Naive thymus-derived CD8-positive, alpha-beta T cell (primary cell): ENCODE data around the gene SMTN. TPM values are rescaled to one million over a fixed set of nuclear protein-coding genes. Genes with fewer than 3 reads are reported as not detected.
"Not testable (repeated sequence)": the region's sequence is repeated elsewhere in the genome, so short reads cannot be mapped to it uniquely, and the experiment has no call there.

Source experiments
- ATAC-seq, 2 donors: fragments of 150-1000 bp; cut with Tn5 transposase in 1 of 2; sonication (Bioruptor Pico), chemical (Tn5 transposase) in 1 of 2; 1 replicate in 1 of 2; 2 replicates in 1 of 2; pipeline ENCODE4 v1.10.0; 2021; ENCODE audit warnings: mild to moderate bottlenecking in 2 of 2, moderate library complexity in 2 of 2
- POLR2A ChIA-PET: fragments of 350-600 bp; sonication (Branson Sonifier 250); formaldehyde crosslinking; loops from one replicate; lab custom pipeline; 2021; ENCODE audit warnings: antibody characterized with exemption; lab: Charles Lee
- DNase-seq, 10 donors: peaks; one replicate each; pipeline versions ENCODE4 v3.0.0 to v3.0.0-alpha.2; 2020 to 2022
- H3K27ac Mint-ChIP-seq, 10 donors: one replicate each; pipeline ENCODE4 v1.8.0; 2020 to 2022; ENCODE audit warnings: mild to moderate bottlenecking in 10 of 10, mixed read lengths in 10 of 10, moderate library complexity in 4 of 10, inconsistent platforms in 1 of 10
- H3K27me3 Mint-ChIP-seq, 5 donors: one replicate each; pipeline ENCODE4 v1.8.0; 2021 to 2022; ENCODE audit warnings: mixed read lengths in 5 of 5
- H3K36me3 Mint-ChIP-seq, 3 donors: one replicate each; pipeline ENCODE4 v1.8.0; 2020 to 2022; ENCODE audit warnings: mixed read lengths in 3 of 3, mild to moderate bottlenecking in 2 of 3, inconsistent platforms in 1 of 3
- H3K4me1 Mint-ChIP-seq, 4 donors: one replicate each; pipeline ENCODE4 v1.8.0; 2021 to 2022; ENCODE audit warnings: mixed read lengths in 4 of 4
- H3K4me3 Mint-ChIP-seq, 10 donors: one replicate each; pipeline ENCODE4 v1.8.0; 2020 to 2022; ENCODE audit warnings: mild to moderate bottlenecking in 10 of 10, mixed read lengths in 10 of 10, moderate library complexity in 6 of 10, inconsistent platforms in 1 of 10
- H3K9me3 Mint-ChIP-seq, 9 donors: one replicate each; pipeline ENCODE4 v1.8.0; 2020 to 2022; ENCODE audit warnings: mixed read lengths in 9 of 9, mild to moderate bottlenecking in 3 of 9, inconsistent platforms in 1 of 9, moderate library complexity in 1 of 9
- polyA plus RNA-seq, 3 donors: library from polyadenylated mRNA; unstranded; fragments of 300-500 nt; fragmentation: Illumina TruSeq; gene quantifications; one replicate each; pipeline ENCODE4 v1.2.3, GENCODE V29; 2021
- total RNA-seq, 8 experiments: library from RNA in 2 of 8; stranded (reverse) in 2 of 8; gene quantifications; one replicate each; pipeline ENCODE4 v1.2.3 and lab custom pipeline; 2021 to 2026

The SMTN gene
- total and polyA plus RNA-seq, 5 experiments from 2014 or later, result 1.1 to 4.5 (median 2.0) TPM; not detected in 1

- ATAC-seq (no peak), DNase-seq (no peak)
- no peak overlapping the region for H3K27ac Mint-ChIP-seq
- POLR2A ChIA-PET, result no interaction called here
- H3K27me3 Mint-ChIP-seq, result no peaks in the 10 kb centered on the region
- H3K4me3 Mint-ChIP-seq, result no peak overlapping the region
- no peaks in the 10 kb centered on the region for H3K9me3 Mint-ChIP-seq
- no peaks in the 10 kb centered on the region for H3K36me3 Mint-ChIP-seq
- peaks cover 0 to 4% (median 0%) of the 10 kb centered on the region in 4 donors for H3K4me1 Mint-ChIP-seq
Measured at GRCh38 chr22:31055117-31055634, 25.9 kb upstream of the SMTN start.

GRCh38 chr22:31055635-31056159 lies 25.4 kb upstream of the SMTN start:
- peaks cover 0 to 4% (median 0%) of the 10 kb centered on the region in 4 donors for H3K4me1 Mint-ChIP-seq
- no peaks in the 10 kb centered on the region for H3K9me3 Mint-ChIP-seq
- POLR2A ChIA-PET, result no interaction called here
- no peak overlapping the region for H3K4me3 Mint-ChIP-seq
- DNase-seq, result no peak
- H3K36me3 Mint-ChIP-seq, result no peaks in the 10 kb centered on the region
- no peak overlapping the region for H3K27ac Mint-ChIP-seq
- ATAC-seq, result no peak
- H3K27me3 Mint-ChIP-seq, result no peaks in the 10 kb centered on the region

DNA sequence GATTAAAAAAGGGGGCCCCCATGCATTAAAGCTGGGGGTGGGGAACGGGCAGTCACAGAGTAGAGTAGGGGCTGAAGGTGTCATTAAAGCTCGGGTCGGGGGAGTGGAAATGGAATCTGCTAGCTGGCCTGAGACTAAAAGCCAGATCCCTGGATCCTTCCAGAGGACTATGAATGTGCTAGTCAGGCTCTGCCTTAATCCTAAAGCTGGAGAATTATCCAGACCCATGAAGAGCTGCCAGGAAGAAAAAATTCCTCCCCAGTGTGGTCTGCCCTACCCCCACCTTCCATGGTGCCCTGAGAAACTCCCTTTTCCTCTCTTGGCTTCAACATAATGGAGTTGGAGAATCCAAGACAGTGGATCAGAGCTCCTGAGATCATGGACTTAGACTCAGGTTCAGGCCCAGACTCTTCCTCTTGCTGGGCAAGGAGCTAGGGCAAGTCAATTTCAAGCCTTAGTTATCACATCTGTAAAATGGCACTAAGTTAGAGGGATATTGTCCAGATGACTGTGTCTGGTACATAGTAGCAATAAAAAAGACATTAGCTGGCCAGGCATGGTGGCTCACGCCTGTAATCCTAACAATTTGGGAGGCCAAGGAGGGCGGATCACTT lies 24.0 kb upstream of the SMTN start:
- DNase-seq, result no peak
- Mint-ChIP-seq H3K36me3 (no peaks in the 10 kb centered on the region), H3K4me3 (no peak overlapping the region), H3K9me3 (no peaks in the 10 kb centered on the region), H3K27me3 (no peaks in the 10 kb centered on the region), H3K27ac (peak overlapping the region in 2 of 10 donors; percentile 27 to 53), H3K4me1 (peaks cover 0 to 4% (median 0%) of the 10 kb centered on the region in 4 donors)
- no peak for ATAC-seq
- POLR2A ChIA-PET, result interaction anchor here (0.6 kb wide), 1 partner anchor 8 kb away, joined by 3 read pairs; no protein-coding TSS in a partner anchor

DNA sequence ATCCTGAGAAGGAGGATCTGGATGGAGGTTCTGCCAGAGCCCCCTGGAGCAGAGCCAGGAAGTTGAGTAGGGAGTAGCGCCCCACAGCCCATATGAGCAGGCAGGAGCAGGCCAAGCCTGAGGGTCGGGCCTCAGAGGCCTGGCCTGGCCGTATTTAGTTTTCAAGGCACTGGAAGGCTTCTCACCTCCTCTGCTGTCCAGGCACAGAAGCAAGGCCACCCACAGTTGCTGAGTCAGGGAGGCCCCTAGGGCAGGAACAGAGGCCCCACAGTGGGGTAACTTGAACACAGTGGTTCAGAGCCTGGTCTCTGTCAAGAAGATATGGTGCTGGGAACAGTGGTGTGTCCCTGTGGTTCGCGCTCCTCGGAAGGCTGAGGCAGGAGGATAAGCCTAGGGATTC lies 21.5 kb upstream of the SMTN start:
- H3K4me3 Mint-ChIP-seq, H3K36me3 Mint-ChIP-seq, H3K27me3 Mint-ChIP-seq, H3K9me3 Mint-ChIP-seq, POLR2A ChIA-PET, ATAC-seq, DNase-seq, H3K4me1 Mint-ChIP-seq: not testable (repeated sequence)
- peak overlapping the region in 2 of 10 donors; percentile 22 to 63 for H3K27ac Mint-ChIP-seq

GRCh38 chr22:31062566-31063230 lies 18.4 kb upstream of the SMTN start:
- Mint-ChIP-seq H3K4me3 (no peak overlapping the region), H3K9me3 (peaks cover 0 to 4% (median 0%) of the 10 kb centered on the region in 9 donors), H3K4me1 (no peaks in the 10 kb centered on the region), H3K27ac (peak overlapping the region in 1 of 10 donors; percentile 40), H3K36me3 (no peaks in the 10 kb centered on the region), H3K27me3 (no peaks in the 10 kb centered on the region)
- DNase-seq (no peak), ATAC-seq (no peak)
- POLR2A ChIA-PET, result no interaction called here

DNA sequence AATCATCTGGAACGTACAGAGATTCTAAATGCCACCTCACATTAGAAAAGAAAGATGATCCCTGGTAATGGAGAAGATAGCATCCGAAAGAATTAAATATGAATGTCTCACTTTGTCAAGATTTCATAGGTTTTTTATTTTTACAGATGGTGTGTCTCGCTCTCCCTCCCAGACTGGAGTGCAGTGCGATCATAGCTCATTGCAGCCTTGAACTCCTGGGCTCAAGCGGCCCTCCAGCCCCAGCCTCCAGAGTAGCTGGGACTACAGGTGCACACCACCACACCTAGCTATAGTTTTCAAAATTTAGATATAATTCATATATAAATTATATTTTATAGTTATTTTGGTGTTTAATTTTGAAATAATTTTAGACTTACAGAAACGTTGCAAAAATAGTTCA lies 16.7 kb upstream of the SMTN start:
- no peaks in the 10 kb centered on the region for H3K36me3 Mint-ChIP-seq
- no peak overlapping the region for H3K4me3 Mint-ChIP-seq
- no peak overlapping the region for H3K27ac Mint-ChIP-seq
- DNase-seq, result no peak
- ATAC-seq, result no peak
- H3K27me3 Mint-ChIP-seq, result no peaks in the 10 kb centered on the region
- POLR2A ChIA-PET, result no interaction called here
- peaks cover 0 to 4% (median 0%) of the 10 kb centered on the region in 9 donors for H3K9me3 Mint-ChIP-seq
- peaks cover 0 to 1% (median 0%) of the 10 kb centered on the region in 4 donors for H3K4me1 Mint-ChIP-seq

- POLR2A ChIA-PET, result no interaction called here
- H3K9me3 Mint-ChIP-seq, result peaks cover 0 to under 1% (median 0%) of the 10 kb centered on the region in 9 donors
- no peak for ATAC-seq
- H3K27ac Mint-ChIP-seq, result no peak overlapping the region
- no peaks in the 10 kb centered on the region for H3K27me3 Mint-ChIP-seq
- no peaks in the 10 kb centered on the region for H3K36me3 Mint-ChIP-seq
- H3K4me3 Mint-ChIP-seq, result no peak overlapping the region
- H3K4me1 Mint-ChIP-seq, result peaks cover 0 to 1% (median 0%) of the 10 kb centered on the region in 4 donors
- no peak for DNase-seq
Measured at GRCh38 chr22:31068970-31069369, 12.1 kb upstream of the SMTN start.

GRCh38 chr22:31069691-31070314 lies 11.3 kb upstream of the SMTN start:
- DNase-seq, H3K36me3 Mint-ChIP-seq, H3K4me1 Mint-ChIP-seq, H3K27me3 Mint-ChIP-seq, ATAC-seq, H3K4me3 Mint-ChIP-seq, H3K27ac Mint-ChIP-seq, H3K9me3 Mint-ChIP-seq, POLR2A ChIA-PET: not testable (repeated sequence)

GRCh38 chr22:31073125-31073524 lies 8.0 kb upstream of the SMTN start:
- POLR2A ChIA-PET, result interaction anchor here (0.6 kb wide), 1 partner anchor 123 kb away, joined by 4 read pairs; no protein-coding TSS in a partner anchor
- H3K9me3 Mint-ChIP-seq, ATAC-seq, DNase-seq, H3K27ac Mint-ChIP-seq, H3K4me3 Mint-ChIP-seq, H3K27me3 Mint-ChIP-seq, H3K4me1 Mint-ChIP-seq, H3K36me3 Mint-ChIP-seq: not testable (repeated sequence)

GRCh38 chr22:31073545-31074145 lies 7.5 kb upstream of the SMTN start:
- not testable (repeated sequence) for H3K27ac Mint-ChIP-seq, H3K4me3 Mint-ChIP-seq, H3K9me3 Mint-ChIP-seq, H3K36me3 Mint-ChIP-seq, H3K27me3 Mint-ChIP-seq, ATAC-seq, DNase-seq, H3K4me1 Mint-ChIP-seq
- POLR2A ChIA-PET, result interaction anchor here (0.6 kb wide), 1 partner anchor 123 kb away, joined by 4 read pairs; no protein-coding TSS in a partner anchor

- Mint-ChIP-seq H3K27me3 (no peaks in the 10 kb centered on the region), H3K27ac (no peak overlapping the region), H3K4me1 (peaks cover 0 to 7% (median 5%) of the 10 kb centered on the region in 4 donors), H3K36me3 (no peaks in the 10 kb centered on the region), H3K4me3 (no peak overlapping the region), H3K9me3 (no peaks in the 10 kb centered on the region)
- POLR2A ChIA-PET, result no interaction called here
- DNase-seq (no peak), ATAC-seq (no peak)
Measured at GRCh38 chr22:31075961-31076360, 5.2 kb upstream of the SMTN start.

DNA sequence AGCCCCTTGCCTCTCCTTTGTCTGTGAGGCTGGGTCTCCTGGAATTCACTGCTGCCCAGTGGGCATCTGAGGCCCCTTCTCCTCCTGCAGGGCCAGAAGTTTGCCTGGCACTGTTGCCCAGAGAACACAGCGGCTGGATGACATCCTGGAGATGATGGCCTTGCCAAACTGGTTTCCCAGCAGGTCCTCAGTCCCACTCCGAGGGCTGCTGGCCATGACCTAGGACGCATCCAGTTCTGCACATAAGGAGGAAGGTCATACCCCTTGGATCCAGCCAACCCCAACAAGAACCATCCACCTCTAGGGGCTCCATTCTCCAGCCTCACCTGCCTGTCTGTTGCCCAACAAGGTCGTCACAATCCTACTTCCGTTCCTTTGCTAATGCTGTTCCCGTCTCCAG lies 3.4 kb upstream of the SMTN start:
- Mint-ChIP-seq H3K4me3 (no peak overlapping the region), H3K9me3 (no peaks in the 10 kb centered on the region), H3K36me3 (no peaks in the 10 kb centered on the region), H3K27me3 (no peaks in the 10 kb centered on the region), H3K4me1 (peaks cover 11 to 23% (median 20%) of the 10 kb centered on the region in 4 donors), H3K27ac (peak overlapping the region in 3 of 10 donors; percentile 27 to 57 (median 29))
- POLR2A ChIA-PET, result no interaction called here
- no peak for ATAC-seq
- no peak for DNase-seq
